ENCODE results near the gene DGAT2.

DGAT2 gene

DNA sequence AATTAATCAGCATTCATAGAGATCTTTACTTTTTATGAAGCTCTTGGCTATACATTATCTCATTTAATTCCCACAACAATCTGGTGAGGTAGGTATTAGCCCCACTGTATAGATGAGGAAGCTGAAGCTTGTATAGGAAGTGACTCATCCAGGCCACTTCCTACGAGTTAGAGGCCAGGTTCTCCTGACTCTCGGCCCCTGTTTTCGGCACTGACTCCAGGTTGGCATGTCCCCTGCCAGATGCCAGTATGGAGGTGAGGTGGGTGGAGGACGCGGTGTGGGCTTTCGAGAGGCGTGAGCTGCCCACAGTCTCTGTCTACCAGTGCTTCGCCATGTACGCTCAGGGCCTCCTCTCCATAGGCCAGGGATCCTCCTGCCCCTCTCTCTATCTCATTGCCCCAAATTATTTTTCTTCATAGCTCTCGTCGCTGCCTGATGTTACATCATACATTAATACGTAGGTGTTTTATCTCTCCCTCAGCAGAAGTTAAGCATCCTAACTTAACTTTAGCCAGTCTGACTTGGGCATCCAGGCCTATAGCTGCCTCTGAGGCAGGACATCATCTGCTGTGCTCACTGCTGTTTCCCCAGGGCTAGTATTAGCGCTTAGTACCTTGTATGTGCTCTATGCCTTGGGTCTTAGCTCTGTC lies 9.0 kb downstream of the DGAT2 start:
- POLR2A ChIA-PET: no interaction called here
- H3K4me3 ChIP-seq (ENCODE audit: low read depth, low read length): no peak overlapping the region
- no peak for DNase-seq (ENCODE audit: low read depth, low spot score)
- TF ChIP-seq, protein P1, sequence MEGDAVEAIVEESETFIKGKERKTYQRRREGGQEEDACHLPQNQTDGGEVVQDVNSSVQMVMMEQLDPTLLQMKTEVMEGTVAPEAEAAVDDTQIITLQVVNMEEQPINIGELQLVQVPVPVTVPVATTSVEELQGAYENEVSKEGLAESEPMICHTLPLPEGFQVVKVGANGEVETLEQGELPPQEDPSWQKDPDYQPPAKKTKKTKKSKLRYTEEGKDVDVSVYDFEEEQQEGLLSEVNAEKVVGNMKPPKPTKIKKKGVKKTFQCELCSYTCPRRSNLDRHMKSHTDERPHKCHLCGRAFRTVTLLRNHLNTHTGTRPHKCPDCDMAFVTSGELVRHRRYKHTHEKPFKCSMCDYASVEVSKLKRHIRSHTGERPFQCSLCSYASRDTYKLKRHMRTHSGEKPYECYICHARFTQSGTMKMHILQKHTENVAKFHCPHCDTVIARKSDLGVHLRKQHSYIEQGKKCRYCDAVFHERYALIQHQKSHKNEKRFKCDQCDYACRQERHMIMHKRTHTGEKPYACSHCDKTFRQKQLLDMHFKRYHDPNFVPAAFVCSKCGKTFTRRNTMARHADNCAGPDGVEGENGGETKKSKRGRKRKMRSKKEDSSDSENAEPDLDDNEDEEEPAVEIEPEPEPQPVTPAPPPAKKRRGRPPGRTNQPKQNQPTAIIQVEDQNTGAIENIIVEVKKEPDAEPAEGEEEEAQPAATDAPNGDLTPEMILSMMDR (IDR thresholded peaks at IDR 0.05; ENCODE audit: insufficient read depth, low read length, missing control alignments): no peak
- CTCF ChIA-PET: interaction anchor here (0.9 to 1.8 kb wide), 2 partner anchors 11 to 25 kb away, joined by 3 to 15 read pairs; no protein-coding TSS in a partner anchor

DNA sequence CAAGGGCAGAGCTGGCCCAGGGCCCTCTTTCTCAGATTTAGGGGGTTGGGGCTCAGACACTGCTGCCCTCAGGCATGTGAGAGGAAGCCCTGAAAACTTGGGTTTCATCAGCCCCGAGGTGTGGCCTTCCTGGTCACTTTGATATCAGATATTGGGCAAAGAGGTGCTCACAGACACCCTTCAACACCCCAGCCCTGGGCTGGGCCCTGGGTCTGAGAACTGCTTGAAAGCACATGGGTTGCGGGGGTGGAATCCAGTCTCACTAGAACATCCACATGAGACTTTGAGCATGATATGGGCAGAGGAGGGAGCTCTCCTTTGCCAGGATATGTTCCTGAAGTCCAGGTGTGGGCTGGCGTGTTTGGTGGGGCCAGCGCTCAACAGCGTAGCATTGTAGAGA lies 10.4 kb downstream of the DGAT2 start:
- TF ChIP-seq, protein P1 (IDR thresholded peaks at IDR 0.05; ENCODE audit: insufficient read depth, low read length, missing control alignments): no peak
- ChIA-PET CTCF (no interaction called here), POLR2A (no interaction called here)
- no peak for DNase-seq (ENCODE audit: low read depth, low spot score)
- no peak overlapping the region for H3K4me3 ChIP-seq (ENCODE audit: low read depth, low read length)

DNA sequence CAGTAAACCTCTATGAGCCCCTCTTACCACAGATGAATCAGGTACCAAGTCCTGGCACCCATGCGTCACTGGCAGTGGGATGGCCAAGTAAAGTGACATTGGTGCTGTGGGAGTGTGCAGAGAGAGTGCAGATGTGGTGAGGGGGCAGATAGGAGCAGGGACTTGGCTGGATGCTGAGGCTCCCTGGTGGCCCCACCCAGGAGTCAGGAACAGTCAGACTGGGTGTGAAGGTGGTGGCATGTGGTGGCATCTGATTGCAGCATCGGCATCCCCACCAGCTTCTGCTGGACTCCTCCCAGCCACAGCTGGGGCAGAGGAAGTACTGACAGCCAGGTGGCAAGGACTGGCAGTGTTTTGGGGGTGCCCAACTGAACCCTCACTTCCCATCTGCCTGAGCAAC lies 11.4 kb downstream of the DGAT2 start:
- H3K4me3 ChIP-seq (ENCODE audit: low read depth, low read length): no peak overlapping the region
- POLR2A ChIA-PET: no interaction called here
- no peak for DNase-seq (ENCODE audit: low read depth, low spot score)
- CTCF ChIA-PET: interaction anchor here (2.2 kb wide), 1 partner anchor 23 kb away, joined by 11 read pairs; no protein-coding TSS in a partner anchor
- TF ChIP-seq, protein P1 (IDR thresholded peaks at IDR 0.05; ENCODE audit: insufficient read depth, low read length, missing control alignments): no peak

DNA sequence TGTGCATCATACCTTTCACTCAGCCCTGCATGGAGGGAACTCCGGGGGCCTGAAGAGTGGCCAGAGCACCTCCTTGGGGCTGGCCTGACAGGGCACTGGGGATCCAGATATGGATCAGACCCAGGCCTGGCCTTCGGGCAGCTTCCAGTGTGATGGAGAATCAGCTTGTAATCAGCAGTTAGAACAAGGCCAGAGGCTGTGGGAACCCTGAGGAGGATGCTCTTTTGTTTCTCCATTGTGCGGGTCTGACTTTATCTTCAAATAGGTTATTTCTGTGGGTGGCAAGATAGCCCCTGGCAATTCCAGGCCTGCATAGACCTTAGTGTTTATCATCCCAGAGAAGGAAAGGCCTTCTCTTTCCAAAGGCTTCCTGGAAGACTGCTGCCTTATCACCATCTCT lies 12.3 kb downstream of the DGAT2 start:
- POLR2A ChIA-PET: no interaction called here

DNA sequence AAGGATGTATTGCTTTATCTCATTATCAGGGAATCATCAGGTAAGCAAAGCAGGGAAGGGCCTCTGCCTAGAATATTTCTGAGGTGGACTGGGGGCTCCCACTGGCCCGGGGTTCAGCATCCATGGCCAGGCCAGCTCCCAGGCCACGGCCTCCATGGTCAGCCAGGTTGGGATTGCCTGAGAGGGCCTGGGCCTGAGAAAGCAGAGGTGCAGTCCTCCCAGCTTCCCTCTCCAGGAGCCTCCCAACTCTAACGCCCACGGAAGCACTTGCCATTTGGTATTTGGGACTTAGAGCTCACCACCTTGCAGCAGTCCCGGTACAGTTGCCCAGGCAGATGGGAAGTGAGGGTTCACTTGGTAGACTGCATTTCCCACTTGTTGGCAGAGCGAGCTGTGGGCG lies 12.7 kb downstream of the DGAT2 start:
- TF ChIP-seq, protein P1 (IDR thresholded peaks at IDR 0.05; ENCODE audit: insufficient read depth, low read length, missing control alignments): no peak
- DNase-seq (ENCODE audit: low read depth, low spot score): no peak
- H3K4me3 ChIP-seq (ENCODE audit: low read depth, low read length): no peak overlapping the region
- POLR2A ChIA-PET: no interaction called here
- CTCF ChIA-PET: interaction anchor here (2.2 kb wide), 1 partner anchor 21 kb away, joined by 11 read pairs; no protein-coding TSS in a partner anchor

More for the DNA sequence above, 12.3 kb downstream of the DGAT2 start:
- DNase-seq (ENCODE audit: low read depth, low spot score): no peak
- CTCF ChIA-PET: interaction anchor here (2.2 kb wide), 1 partner anchor 22 kb away, joined by 11 read pairs; no protein-coding TSS in a partner anchor
- TF ChIP-seq, protein P1 (IDR thresholded peaks at IDR 0.05; ENCODE audit: insufficient read depth, low read length, missing control alignments): no peak
- no peak overlapping the region for H3K4me3 ChIP-seq (ENCODE audit: low read depth, low read length)

DNA sequence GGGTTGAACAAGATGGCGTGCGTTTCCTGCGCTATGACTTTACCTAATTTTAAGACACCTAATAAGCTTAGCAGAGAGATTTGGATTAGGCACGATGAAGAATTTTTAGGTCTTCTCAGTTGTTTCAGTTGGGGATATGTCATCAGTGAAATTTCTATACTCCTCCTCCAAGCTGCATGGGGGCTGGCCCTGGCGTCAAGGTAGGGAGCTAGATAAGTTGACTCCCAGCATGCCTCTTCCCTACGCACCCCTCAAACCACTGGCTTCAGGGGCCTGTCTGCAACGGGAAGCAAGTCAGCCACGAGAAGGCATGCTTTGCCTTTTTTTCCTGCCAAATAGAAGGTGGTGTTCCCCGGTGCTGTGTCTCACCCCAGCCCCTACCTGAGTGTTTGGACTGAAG lies 13.3 kb downstream of the DGAT2 start:
- CTCF ChIA-PET: interaction anchor here (2.2 kb wide), 1 partner anchor 21 kb away, joined by 11 read pairs; no protein-coding TSS in a partner anchor
- POLR2A ChIA-PET: no interaction called here
- no peak for DNase-seq (ENCODE audit: low read depth, low spot score)

More for the DNA sequence above, 13.3 kb downstream of the DGAT2 start:
- no peak overlapping the region for H3K4me3 ChIP-seq (ENCODE audit: low read depth, low read length)
- TF ChIP-seq, protein P1 (IDR thresholded peaks at IDR 0.05; ENCODE audit: insufficient read depth, low read length, missing control alignments): no peak
